ENCODE data around the gene TRPM2. TPM values are rescaled to one million over a fixed set of nuclear protein-coding genes. Genes with fewer than 3 reads are reported as not detected.

The TRPM2 gene
- total and polyA plus RNA-seq, 2 of the 8 experiments (the other 6 are each of a cell fraction or from before 2014, with no cell fraction given), result 0.27 to 0.28 TPM

GRCh38 chr21:44486302-44486701, 132.9 kb downstream of the TRPM2 start (continued):
- TF ChIP-seq CHD7 (IDR thresholded peaks at IDR 0.05; ENCODE audit: insufficient replicate concordance, low read length), result no peak
- TF ChIP-seq USF2 (IDR thresholded peaks at IDR 0.05; ENCODE audit: low read length), result no peak
- no peak for TF ChIP-seq KDM5A (IDR thresholded peaks at IDR 0.05; ENCODE audit: low read length)

All from H1 (cell line).